Kidney capillary endothelial cell (primary cell): Measurements from ENCODE around the gene TLX2.
A peak's percentile ranks its signal among the peaks of the same experiment; 100 is the strongest.
"Not testable (repeated sequence)": the region's sequence is repeated elsewhere in the genome, so short reads cannot be mapped to it uniquely, and the experiment has no call there.

Source experiments
- DNase-seq: peaks from one replicate; pipeline ENCODE4 v3.0.0-alpha.2; 2018; ENCODE audit warnings: low spot score

Gene TLX2

GRCh38 chr2:74554820-74555531, 40.7 kb downstream of the TLX2 start:
- DNase-seq: no peak

- no peak for DNase-seq
These were observed 41.4 kb downstream of the TLX2 start for GRCh38 chr2:74555610-74556103.

- DNase-seq: no peak
These were observed 41.9 kb downstream of the TLX2 start for GRCh38 chr2:74556159-74556558.

- no peak for DNase-seq
These were observed 42.7 kb downstream of the TLX2 start for GRCh38 chr2:74556831-74557370.

- no peak for DNase-seq
These were observed 44.3 kb downstream of the TLX2 start for GRCh38 chr2:74558284-74559230.

- DNase-seq: no peak
These were observed 45.7 kb downstream of the TLX2 start for GRCh38 chr2:74559912-74560311.

- DNase-seq: no peak
These were observed 46.3 kb downstream of the TLX2 start for GRCh38 chr2:74560591-74560990.

- DNase-seq: not testable (repeated sequence)
These were observed 46.8 kb downstream of the TLX2 start for GRCh38 chr2:74561022-74561421.

GRCh38 chr2:74562126-74562775, 48.0 kb downstream of the TLX2 start:
- no peak for DNase-seq

GRCh38 chr2:74564222-74564621, 50.0 kb downstream of the TLX2 start:
- no peak for DNase-seq

GRCh38 chr2:74566076-74566753, 52.0 kb downstream of the TLX2 start:
- no peak for DNase-seq

- peak; percentile 59 for DNase-seq
These were observed 52.5 kb downstream of the TLX2 start for GRCh38 chr2:74566754-74567085.
